Ishikawa (cell line): ENCODE measurements around the gene TAF6L.

Source experiments
- CREB1 ChIP-seq: IDR thresholded peaks from 2 replicates; pipeline ENCODE4 v1.6.1; 2012; ENCODE audit warnings: low read depth
- EP300 ChIP-seq: IDR thresholded peaks from 2 replicates; pipeline ENCODE4 v1.6.1; 2012; ENCODE audit warnings: borderline replicate concordance
- YY1 ChIP-seq: IDR thresholded peaks from 2 replicates; pipeline ENCODE4 v1.6.1; 2012; ENCODE audit warnings: low read depth

DNA sequence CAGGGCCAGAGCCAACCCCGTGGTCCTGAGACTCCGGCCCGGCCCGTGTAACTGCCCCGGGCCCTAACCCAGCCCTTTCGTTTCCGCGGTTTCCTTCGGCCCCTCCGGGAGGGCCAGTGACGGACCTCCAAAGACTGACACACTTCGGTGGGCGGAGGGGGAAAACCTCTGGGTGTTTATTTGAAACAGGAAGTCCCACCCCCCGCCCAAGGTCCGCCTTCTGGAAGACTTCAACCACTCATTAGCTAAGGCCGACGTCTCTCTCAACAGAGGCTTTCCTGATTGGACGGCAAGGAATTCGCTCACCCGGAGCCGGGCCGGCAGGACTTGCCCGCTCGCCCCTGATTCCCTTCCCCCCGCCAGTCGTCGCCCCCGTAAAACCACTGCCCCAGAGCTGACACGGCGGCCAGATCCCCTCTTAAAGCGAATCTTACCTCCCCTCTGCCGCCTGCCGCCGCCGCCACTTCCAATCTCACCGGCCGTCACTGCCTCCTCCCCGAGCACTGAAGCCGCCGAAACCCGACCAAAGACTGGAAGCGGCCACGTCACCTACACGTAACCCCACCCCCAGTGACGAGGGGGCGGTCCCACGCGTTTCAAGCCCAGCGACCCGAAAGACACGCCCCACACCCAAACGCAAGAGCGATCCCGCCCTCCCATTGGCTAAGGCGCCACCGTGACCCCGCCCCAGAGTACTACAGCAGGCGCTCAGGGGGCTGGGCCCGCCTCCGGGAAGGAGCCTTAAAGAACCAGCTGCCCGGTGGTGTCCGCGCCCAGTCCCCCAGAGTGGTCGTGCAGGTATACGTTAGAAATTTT is 60.5 kb downstream of the TAF6L start, which contains the start of gene STX5:
- TF ChIP-seq EP300 = 0 out of 2 replicates have a peak, but pooled peaks have one; percentile 22
- no peak for TF ChIP-seq YY1
- TF ChIP-seq CREB1 = peak; percentile 91
